ENCODE measurements around the gene SMAD1.

GRCh38 chr4:145501051-145501660, 19.5 kb downstream of the SMAD1 start:
- TF ChIP-seq MAFK (IDR thresholded peaks at IDR 0.05; ENCODE audit: low read depth, low read length) (no peak), CTCF (conservative IDR thresholded peaks at IDR 0.05; ENCODE audit: low read depth, low read length) (no peak), POLR2A (IDR thresholded peaks at IDR 0.05; ENCODE audit: low read depth, low read length) (no peak), MXI1 (IDR thresholded peaks at IDR 0.05; ENCODE audit: borderline replicate concordance, low read depth, low read length) (no peak), CEBPB (IDR thresholded peaks at IDR 0.05; ENCODE audit: low read depth, low read length) (no peak), RFX5 (IDR thresholded peaks at IDR 0.05; ENCODE audit: low read depth, low read length) (no peak), SMC3 (IDR thresholded peaks at IDR 0.05; ENCODE audit: low read depth, low read length) (no peak), USF2 (IDR thresholded peaks at IDR 0.05; ENCODE audit: low read depth, low read length) (no peak), BHLHE40 (IDR thresholded peaks at IDR 0.05; ENCODE audit: low read depth, low read length) (no peak), ELK1 (IDR thresholded peaks at IDR 0.05; ENCODE audit: borderline replicate concordance, low read depth, low read length) (no peak), RCOR1 (IDR thresholded peaks at IDR 0.05; ENCODE audit: insufficient replicate concordance, low read length) (no peak), RAD21 (IDR thresholded peaks at IDR 0.05; ENCODE audit: low read length) (no peak), FOS (IDR thresholded peaks at IDR 0.05; ENCODE audit: low read depth, low read length) (no peak), MAZ (IDR thresholded peaks at IDR 0.05; ENCODE audit: borderline replicate concordance, low read depth, low read length) (no peak)
